HCT116 (cell line): ENCODE results near the gene KCNMB2. TPM values are rescaled to one million over a fixed set of nuclear protein-coding genes. Genes with fewer than 3 reads are reported as not detected.

Source experiments
- ATAC-seq: fragments of 200-7000 bp; cut with Tn5 transposase; 2 replicates; pipeline ENCODE4 v1.9.1; 2020; ENCODE audit warnings: mild to moderate bottlenecking, moderate library complexity
- BruUV-seq: library from RNA; stranded (reverse); fragments of 400-500 nt; replicated peaks from 2 replicates; lab custom pipeline; 2021; lab: Mats Ljungman, UMichigan
- CTCF ChIA-PET: fragments of 300-600 bp; sonication (Branson Sonifier 250); formaldehyde crosslinking; loops from one replicate; lab custom pipeline; 2021; ENCODE audit warnings: antibody characterized with exemption; lab: Charles Lee
- POLR2A ChIA-PET: fragments of 300-600, 350-600 bp; sonication (Branson Sonifier 250); formaldehyde crosslinking; loops from one replicate; lab custom pipeline; 2021; ENCODE audit warnings: antibody characterized with exemption; lab: Charles Lee
- RAD21 ChIA-PET, 2 experiments: fragments of 300-600 bp; sonication (Branson Sonifier 250); formaldehyde crosslinking; loops; one replicate each; lab custom pipeline; 2023; ENCODE audit warnings: low total read pairs in 2 of 2; ENCODE audit not compliant: uncharacterized antibody in 2 of 2, unreplicated experiment in 2 of 2, low non-redundant PET in 1 of 2; lab: Charles Lee
- DNase-seq: peaks from one replicate; pipeline ENCODE4 v3.0.0-alpha.2; 2010; ENCODE audit warnings: low read depth, low spot score
- H2AFZ ChIP-seq: fragments of 200-600 bp; shearing (Covaris generic), sonication (generic); 2 replicates; pipeline ENCODE4 v1.6.1; 2017; ENCODE audit warnings: low read depth, mixed run types, mixed read lengths, antibody characterized with exemption, low read length; ENCODE audit not compliant: poor library complexity, severe bottlenecking
- H3K27ac ChIP-seq: 2 replicates; pipeline ENCODE4 v1.5.1; 2012; ENCODE audit warnings: low read depth, low read length
- H3K27me3 ChIP-seq: fragments of 200-600 bp; sonication (generic); 2 replicates; pipeline ENCODE4 v1.6.1; 2016; ENCODE audit warnings: mixed run types, low read length, mixed read lengths; ENCODE audit not compliant: insufficient read depth
- H3K36me3 ChIP-seq, 2 experiments: fragments of 200-500 bp in 1 of 2; fragments of 200-600 bp in 1 of 2; sonication (Bioruptor generic) in 1 of 2; sonication (generic) in 1 of 2; 2 replicates each; pipeline versions ENCODE4 v1.5.1 to v1.6.1; 2014 to 2016; ENCODE audit warnings: low read length in 2 of 2, inconsistent platforms in 1 of 2, mixed read lengths in 1 of 2, mixed run types in 1 of 2; ENCODE audit not compliant: insufficient read depth in 2 of 2, control insufficient read depth in 1 of 2
- H3K4me1 ChIP-seq, 2 experiments: fragments of 200-600 bp in 1 of 2; sonication (generic) in 1 of 2; 2 replicates each; pipeline versions ENCODE4 v1.5.1 to v1.6.1; 2012 to 2017; ENCODE audit warnings: low read length in 2 of 2, inconsistent platforms in 1 of 2, mild to moderate bottlenecking in 1 of 2, mixed read lengths in 1 of 2, mixed run types in 1 of 2, moderate library complexity in 1 of 2; ENCODE audit not compliant: insufficient read depth in 2 of 2, control insufficient read depth in 1 of 2
- H3K4me2 ChIP-seq: fragments of 200-600 bp; sonication (generic); 2 replicates; pipeline ENCODE4 v1.6.1; 2017; ENCODE audit warnings: mixed run types, low read length, mixed read lengths
- H3K4me3 ChIP-seq, 2 experiments: fragments of 200-600 bp in 1 of 2; sonication (generic) in 1 of 2; replicated peaks in 1 of 2; 2 replicates each; pipeline ENCODE4 v1.5.1; 2011 to 2016; ENCODE audit warnings: low read length in 2 of 2, control low read depth in 1 of 2, low read depth in 1 of 2, mild to moderate bottlenecking in 1 of 2, mixed read lengths in 1 of 2, mixed run types in 1 of 2
- H3K79me2 ChIP-seq: fragments of 200-600 bp; sonication (generic); 2 replicates; pipeline ENCODE4 v1.6.1; 2017; ENCODE audit warnings: mild to moderate bottlenecking, mixed run types, low read length, moderate library complexity, mixed read lengths; ENCODE audit not compliant: insufficient read depth
- H3K9ac ChIP-seq: fragments of 200-600 bp; sonication (generic); 2 replicates; pipeline ENCODE4 v1.6.1; 2016; ENCODE audit warnings: low read length, mixed read lengths
- H3K9me2 ChIP-seq: fragments of 200-600 bp; sonication (generic), shearing (Covaris generic); 2 replicates; pipeline ENCODE4 v1.6.1; 2017; ENCODE audit warnings: mixed run types, mild to moderate bottlenecking, moderate library complexity; ENCODE audit not compliant: insufficient read depth
- H3K9me3 ChIP-seq, 2 experiments: fragments of 200-500 bp in 1 of 2; fragments of 200-600 bp in 1 of 2; sonication (Bioruptor generic) in 1 of 2; sonication (generic) in 1 of 2; 2 replicates each; pipeline ENCODE4 v1.6.1; 2014 to 2017; ENCODE audit warnings: low read length in 2 of 2, mixed read lengths in 2 of 2, inconsistent platforms in 1 of 2, low read depth in 1 of 2, mild to moderate bottlenecking in 1 of 2, mixed run types in 1 of 2, moderate library complexity in 1 of 2; ENCODE audit not compliant: control insufficient read depth in 1 of 2, insufficient read depth in 1 of 2
- H4K20me1 ChIP-seq: fragments of 200-600 bp; sonication (generic), shearing (Covaris generic); 2 replicates; pipeline ENCODE4 v1.6.1; 2017; ENCODE audit warnings: mixed run types, mild to moderate bottlenecking, moderate library complexity; ENCODE audit not compliant: insufficient read depth
- ATF3 ChIP-seq: IDR thresholded peaks from 2 replicates; pipeline ENCODE4 v1.6.1; 2012
- CBX3 ChIP-seq: IDR thresholded peaks from 2 replicates; pipeline ENCODE4 v1.6.1; 2012; ENCODE audit warnings: low read depth
- CEBPB ChIP-seq: IDR thresholded peaks from 2 replicates; pipeline ENCODE4 v1.6.1; 2012; ENCODE audit warnings: low read depth
- CTCF ChIP-seq, 3 experiments: fragments of 200-600 bp in 1 of 3; sonication (generic) in 1 of 3; IDR thresholded peaks in 2 of 3; conservative IDR thresholded peaks in 1 of 3; 2 replicates each; pipeline ENCODE4 v1.5.1; 2012 to 2017; ENCODE audit warnings: low read depth in 2 of 3, low read length in 2 of 3, antibody characterized with exemption in 1 of 3, borderline replicate concordance in 1 of 3, control low read depth in 1 of 3, mild to moderate bottlenecking in 1 of 3, mixed read lengths in 1 of 3, mixed run types in 1 of 3, moderate library complexity in 1 of 3; ENCODE audit not compliant: insufficient read depth in 1 of 3
- ELF1 ChIP-seq: IDR thresholded peaks from 2 replicates; pipeline ENCODE4 v1.6.1; 2012; ENCODE audit warnings: low read depth, borderline replicate concordance
- EZH2 ChIP-seq: fragments of 200-600 bp; sonication (generic); IDR thresholded peaks from 2 replicates; pipeline ENCODE4 v1.6.1; 2017; ENCODE audit warnings: antibody characterized with exemption, mixed run types
- EZH2phosphoT487 ChIP-seq: fragments of 200-600 bp; IDR thresholded peaks from 2 replicates; pipeline ENCODE4 v1.6.1; 2018; ENCODE audit warnings: antibody characterized with exemption, borderline replicate concordance
- JUND ChIP-seq: IDR thresholded peaks from 2 replicates; pipeline ENCODE4 v1.6.1; 2012
- MAX ChIP-seq: IDR thresholded peaks from 2 replicates; pipeline ENCODE4 v1.6.1; 2012
- POLR2A ChIP-seq: IDR thresholded peaks from 2 replicates; pipeline ENCODE4 v1.7.0; 2011; ENCODE audit warnings: borderline replicate concordance; ENCODE audit not compliant: insufficient read depth, insufficient read length; ENCODE audit errors: extremely low read depth
- POLR2AphosphoS5 ChIP-seq: IDR thresholded peaks from 2 replicates; pipeline ENCODE4 v1.6.1; 2011; ENCODE audit warnings: mild to moderate bottlenecking, low read depth, low read length, moderate library complexity
- RAD21 ChIP-seq: IDR thresholded peaks from 2 replicates; pipeline ENCODE4 v1.6.1; 2012; ENCODE audit warnings: low read depth, mild to moderate bottlenecking
- REST ChIP-seq: IDR thresholded peaks from 2 replicates; pipeline ENCODE4 v1.6.1; 2012; ENCODE audit warnings: low read depth
- SIN3A ChIP-seq: IDR thresholded peaks from 2 replicates; pipeline ENCODE4 v1.6.1; 2012; ENCODE audit warnings: low read depth
- SP1 ChIP-seq: IDR thresholded peaks from 2 replicates; pipeline ENCODE4 v1.6.1; 2012; ENCODE audit warnings: low read depth
- SRF ChIP-seq: IDR thresholded peaks from 2 replicates; pipeline ENCODE4 v1.6.1; 2012; ENCODE audit warnings: low read depth
- TCF7L2 ChIP-seq: IDR thresholded peaks from 2 replicates; pipeline ENCODE4 v1.7.0; 2011; ENCODE audit warnings: borderline replicate concordance, inconsistent platforms; ENCODE audit not compliant: insufficient read depth, insufficient read length; ENCODE audit errors: extremely low read depth
- YY1 ChIP-seq: IDR thresholded peaks from 2 replicates; pipeline ENCODE4 v1.6.1; 2011; ENCODE audit warnings: low read length, low read depth, moderate library complexity, mild to moderate bottlenecking; ENCODE audit not compliant: insufficient replicate concordance; ENCODE audit errors: extremely low read depth
- ZBTB33 ChIP-seq: IDR thresholded peaks from 2 replicates; pipeline ENCODE4 v1.6.1; 2011; ENCODE audit warnings: mild to moderate bottlenecking, low read length, moderate library complexity; ENCODE audit not compliant: insufficient replicate concordance; ENCODE audit errors: extremely low read depth
- ZFX ChIP-seq: fragments of 450-650 bp; IDR thresholded peaks from 2 replicates; pipeline ENCODE4 v1.6.1; 2017
- intact Hi-C: fragments of 100-400 bp; cut with micrococcal nuclease; formaldehyde crosslinking; loops from 2 replicates; pipeline ENCODE4 v1.10.0; 2022
- total RNA-seq: library from RNA; stranded (reverse); gene quantifications from one replicate; pipeline ENCODE4 v1.2.1, GENCODE V29; 2021; ENCODE audit not compliant: unreplicated experiment

KCNMB2 gene
- total RNA-seq, 1 experiment from 2014 or later: not detected

- H3K79me2 ChIP-seq: no peaks in the 10 kb centered on the region
- ChIA-PET POLR2A (no interaction called here), RAD21 (no interaction called here), CTCF (no interaction called here)
- H3K4me3 ChIP-seq: no peak overlapping the region
- H3K27ac ChIP-seq: no peak overlapping the region
- no peak for TF ChIP-seq YY1
- no peak for TF ChIP-seq TCF7L2
- TF ChIP-seq SIN3A: no peak
- TF ChIP-seq JUND: no peak
- TF ChIP-seq MAX: no peak
- no peak for TF ChIP-seq ATF3
- TF ChIP-seq RAD21: no peak
- no peak for TF ChIP-seq ZBTB33
- no peak for TF ChIP-seq ZFX
- no peak for TF ChIP-seq POLR2A
- TF ChIP-seq ELF1: no peak
- TF ChIP-seq SP1: no peak
- no peak for TF ChIP-seq REST
- no peak for TF ChIP-seq CEBPB
- no peak for TF ChIP-seq CBX3
- TF ChIP-seq SRF: no peak
- TF ChIP-seq EZH2: no peak
- no peak for TF ChIP-seq EZH2phosphoT487
- no peak for TF ChIP-seq POLR2AphosphoS5
- TF ChIP-seq CTCF (IDR thresholded peaks at IDR 0.05 in 2 of 3, conservative IDR thresholded peaks at IDR 0.05 in 1 of 3; ENCODE audit: borderline replicate concordance in 1 of 3, insufficient read depth in 1 of 3, low read depth in 2 of 3, low read length in 2 of 3): no peak
- no peaks in the 10 kb centered on the region for H3K4me1 ChIP-seq
- H3K9me3 ChIP-seq: no peaks in the 10 kb centered on the region
- no peak for ATAC-seq
- intact Hi-C loops: no loop called here
- no TSS peak for BruUV-seq
- no peaks in the 10 kb centered on the region for H3K36me3 ChIP-seq
- no peak for DNase-seq
- no peaks in the 10 kb centered on the region for H3K27me3 ChIP-seq
- H3K9ac ChIP-seq: no peak overlapping the region
- no peak overlapping the region for H3K4me2 ChIP-seq
- H4K20me1 ChIP-seq: no peaks in the 10 kb centered on the region
- H2AFZ ChIP-seq: no peak overlapping the region
- no peaks in the 10 kb centered on the region for H3K9me2 ChIP-seq
Observed at GRCh38 chr3:178527981-178528380, 8.3 kb upstream of the KCNMB2 start.
